Measurements from ENCODE around the gene COG3.

The COG3 gene

GRCh38 chr13:45500492-45501174, 35.9 kb downstream of the COG3 start:
- no peak for DNase-seq (ENCODE audit: low read depth in 2 of 2, low spot score in 1 of 2)

- no peak for DNase-seq (ENCODE audit: low read depth in 2 of 2, low spot score in 1 of 2)
Measured at GRCh38 chr13:45501175-45501526, 36.4 kb downstream of the COG3 start.

- DNase-seq (ENCODE audit: low read depth in 2 of 2, low spot score in 1 of 2), result no peak
Measured at GRCh38 chr13:45503658-45504057, 38.9 kb downstream of the COG3 start.

- no peak for DNase-seq (ENCODE audit: low read depth in 2 of 2, low spot score in 1 of 2)
Measured at GRCh38 chr13:45506811-45507210, 42.1 kb downstream of the COG3 start.

GRCh38 chr13:45508776-45509175, 44.0 kb downstream of the COG3 start:
- DNase-seq (ENCODE audit: low read depth in 2 of 2, low spot score in 1 of 2), result no peak

- no peak for DNase-seq (ENCODE audit: low read depth in 2 of 2, low spot score in 1 of 2)
Measured at GRCh38 chr13:45510672-45511071, 45.9 kb downstream of the COG3 start.

GRCh38 chr13:45511310-45512097, 46.8 kb downstream of the COG3 start:
- DNase-seq (ENCODE audit: low read depth in 2 of 2, low spot score in 1 of 2), result no peak

GRCh38 chr13:45512098-45512496, 47.4 kb downstream of the COG3 start:
- DNase-seq (ENCODE audit: low read depth in 2 of 2, low spot score in 1 of 2), result no peak

- DNase-seq (ENCODE audit: low read depth in 2 of 2, low spot score in 1 of 2), result no peak
Measured at GRCh38 chr13:45516757-45517156, 52.0 kb downstream of the COG3 start.

GRCh38 chr13:45518525-45519245, 53.9 kb downstream of the COG3 start:
- no peak for DNase-seq (ENCODE audit: low read depth in 2 of 2, low spot score in 1 of 2)

- DNase-seq (ENCODE audit: low read depth in 2 of 2, low spot score in 1 of 2), result no peak
Measured at GRCh38 chr13:45519493-45519892, 54.8 kb downstream of the COG3 start.

- no peak for DNase-seq (ENCODE audit: low read depth in 2 of 2, low spot score in 1 of 2)
Measured at GRCh38 chr13:45521297-45521696, 56.6 kb downstream of the COG3 start.

- no peak for DNase-seq (ENCODE audit: low read depth in 2 of 2, low spot score in 1 of 2)
Measured at GRCh38 chr13:45522571-45522970, 57.8 kb downstream of the COG3 start.

GRCh38 chr13:45527699-45528462, 63.1 kb downstream of the COG3 start:
- no peak for DNase-seq (ENCODE audit: low read depth in 2 of 2, low spot score in 1 of 2)

- DNase-seq (ENCODE audit: low read depth in 2 of 2, low spot score in 1 of 2), result no peak
Measured at GRCh38 chr13:45529758-45530157, 65.0 kb downstream of the COG3 start.

- no peak for DNase-seq (ENCODE audit: low read depth in 2 of 2, low spot score in 1 of 2)
Measured at GRCh38 chr13:45534604-45535003, 69.9 kb downstream of the COG3 start.

- no peak for DNase-seq (ENCODE audit: low read depth in 2 of 2, low spot score in 1 of 2)
Measured at GRCh38 chr13:45536224-45536623, 71.5 kb downstream of the COG3 start.

GRCh38 chr13:45537516-45537915, 72.8 kb downstream of the COG3 start:
- DNase-seq (ENCODE audit: low read depth in 2 of 2, low spot score in 1 of 2), result no peak

- no peak for DNase-seq (ENCODE audit: low read depth in 2 of 2, low spot score in 1 of 2)
Measured at GRCh38 chr13:45538382-45538781, 73.6 kb downstream of the COG3 start.

GRCh38 chr13:45540195-45540594, 75.5 kb downstream of the COG3 start:
- no peak for DNase-seq (ENCODE audit: low read depth in 2 of 2, low spot score in 1 of 2)

GRCh38 chr13:45540864-45541263, 76.1 kb downstream of the COG3 start:
- DNase-seq (ENCODE audit: low read depth in 2 of 2, low spot score in 1 of 2), result no peak
